HG03354 (cell line): ENCODE results near the gene CADM3.

ENCODE experiments used
- ATAC-seq: cut with Tn5 transposase; IDR thresholded peaks from one replicate; pipeline ENCODE4 v1.9.1; 2021; ENCODE audit warnings: mild to moderate bottlenecking; ENCODE audit not compliant: unreplicated experiment, poor library complexity, severe bottlenecking

CADM3 gene

DNA sequence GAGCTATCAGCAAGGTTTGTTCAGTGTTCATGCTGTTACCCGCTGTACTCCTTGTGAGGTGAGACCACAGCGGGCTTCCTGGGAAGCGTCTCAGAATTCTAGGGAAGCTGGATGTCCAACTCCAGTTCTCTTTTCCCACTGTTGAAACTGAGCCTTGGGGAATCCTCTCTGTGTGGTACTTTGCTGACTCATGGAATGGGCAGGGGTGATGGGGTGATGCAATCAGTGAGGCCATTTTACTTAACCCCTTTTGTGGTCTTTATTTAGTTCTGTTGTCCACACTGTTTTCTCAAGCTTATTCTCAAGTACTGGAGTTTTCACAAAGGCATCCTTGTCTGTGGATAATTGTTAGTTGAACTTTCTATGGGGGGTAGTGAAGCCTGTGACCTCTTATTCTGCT lies 75.9 kb downstream of the CADM3 start:
- ATAC-seq: no peak

DNA sequence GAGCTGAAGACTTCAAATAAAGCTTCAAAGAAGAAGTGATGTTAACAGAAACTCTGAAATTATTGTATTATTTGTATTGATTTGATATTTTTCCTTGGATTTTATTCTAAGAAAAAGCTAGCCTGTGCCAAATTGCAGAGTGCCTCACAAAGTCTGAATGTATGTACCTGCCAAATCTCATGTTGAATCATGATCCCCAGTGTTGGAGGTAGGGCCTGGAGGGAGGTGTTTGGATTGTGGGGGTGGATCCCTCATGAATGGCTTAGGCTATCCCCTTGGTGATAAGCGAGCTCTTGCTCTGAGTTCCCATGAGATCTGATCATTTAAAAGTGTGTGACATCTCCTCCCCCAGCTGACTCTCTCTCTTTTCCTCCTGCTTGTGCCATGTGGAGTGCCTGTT lies 76.9 kb downstream of the CADM3 start:
- ATAC-seq: no peak

DNA sequence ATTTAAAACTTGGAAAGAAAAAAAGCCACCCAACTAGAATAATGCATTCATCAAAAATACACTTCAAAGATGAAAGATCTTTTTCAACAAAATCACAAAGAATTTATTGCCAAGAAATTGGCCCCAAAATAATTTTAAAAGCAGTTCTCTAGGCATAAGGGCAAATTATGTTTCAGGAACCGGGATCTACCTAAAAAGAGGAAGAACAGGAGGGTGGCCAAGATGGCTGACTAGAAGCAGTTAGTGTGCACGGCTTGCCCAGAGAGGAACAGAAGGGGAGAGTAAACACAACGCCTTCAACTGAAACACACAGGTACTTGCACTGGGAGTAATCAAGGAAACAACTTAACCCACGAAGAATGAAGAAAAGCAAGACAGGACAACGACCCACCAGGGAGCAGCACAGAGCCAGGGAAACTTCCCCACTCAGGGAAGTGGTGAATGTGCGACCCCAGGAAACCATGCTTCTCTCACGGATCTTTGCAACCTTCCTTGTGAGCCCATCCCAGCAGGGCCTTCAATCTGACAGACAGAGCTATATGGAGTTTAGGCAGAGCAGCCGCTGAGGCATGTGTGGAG lies 79.3 kb downstream of the CADM3 start:
- ATAC-seq: no peak
